GM18517 (cell line): ENCODE measurements around the gene ZNF106.
A peak's percentile ranks its signal among the peaks of the same experiment; 100 is the strongest.

Experiments used
- ATAC-seq: cut with Tn5 transposase; IDR thresholded peaks from one replicate; pipeline ENCODE4 v1.9.1; 2021; ENCODE audit warnings: mild to moderate bottlenecking, moderate library complexity; ENCODE audit not compliant: unreplicated experiment

The ZNF106 gene

GRCh38 chr15:42482701-42483100, 8.2 kb downstream of the ZNF106 start:
- no peak for ATAC-seq

- no peak for ATAC-seq
These were observed 16.1 kb downstream of the ZNF106 start for GRCh38 chr15:42474827-42475226.

GRCh38 chr15:42471002-42471401, 19.9 kb downstream of the ZNF106 start:
- ATAC-seq: no peak

GRCh38 chr15:42465520-42466259, 25.3 kb downstream of the ZNF106 start:
- no peak for ATAC-seq

- no peak for ATAC-seq
These were observed 29.7 kb downstream of the ZNF106 start for GRCh38 chr15:42461261-42461660.

GRCh38 chr15:42457445-42458442, 33.2 kb downstream of the ZNF106 start:
- peak; percentile 76 for ATAC-seq

GRCh38 chr15:42456971-42457370, 34.0 kb downstream of the ZNF106 start:
- no peak for ATAC-seq

GRCh38 chr15:42456531-42456930, 34.4 kb downstream of the ZNF106 start:
- ATAC-seq: no peak

- no peak for ATAC-seq
These were observed 37.1 kb downstream of the ZNF106 start for GRCh38 chr15:42453826-42454225.

- ATAC-seq: no peak
These were observed 40.5 kb downstream of the ZNF106 start for GRCh38 chr15:42450425-42450790.

- ATAC-seq: no peak
These were observed 41.0 kb downstream of the ZNF106 start for GRCh38 chr15:42449770-42450424.

- no peak for ATAC-seq
These were observed 42.7 kb downstream of the ZNF106 start for GRCh38 chr15:42448281-42448680.

GRCh38 chr15:42447599-42447998, 43.3 kb downstream of the ZNF106 start:
- ATAC-seq: no peak

- ATAC-seq: no peak
These were observed 45.4 kb downstream of the ZNF106 start for GRCh38 chr15:42445551-42445950.

- no peak for ATAC-seq
These were observed 46.4 kb downstream of the ZNF106 start for GRCh38 chr15:42444415-42445063.

- ATAC-seq: no peak
These were observed 63.3 kb downstream of the ZNF106 start for GRCh38 chr15:42427429-42428223.

GRCh38 chr15:42421376-42421775, 69.6 kb downstream of the ZNF106 start:
- ATAC-seq: no peak

GRCh38 chr15:42419369-42419768, 71.6 kb downstream of the ZNF106 start:
- ATAC-seq: no peak

GRCh38 chr15:42413920-42414319, 77.0 kb downstream of the ZNF106 start:
- ATAC-seq: no peak

- no peak for ATAC-seq
These were observed 79.1 kb downstream of the ZNF106 start for GRCh38 chr15:42411884-42412283.
